HL-60 (cell line): Measurements from ENCODE around the gene TUBGCP6.

Experiments
- CTCF ChIP-seq: IDR thresholded peaks from one replicate; pipeline ENCODE4 v1.5.1; 2011; ENCODE audit warnings: low read length, control low read depth, inconsistent platforms; ENCODE audit not compliant: insufficient read depth
- GABPA ChIP-seq: IDR thresholded peaks from 2 replicates; pipeline ENCODE4 v1.6.1; 2012; ENCODE audit warnings: low read depth
- POLR2AphosphoS5 ChIP-seq: IDR thresholded peaks from 2 replicates; pipeline ENCODE4 v1.6.1; 2012; ENCODE audit warnings: low read depth
- REST ChIP-seq: IDR thresholded peaks from 2 replicates; pipeline ENCODE4 v1.6.1; 2012; ENCODE audit warnings: low read depth; ENCODE audit not compliant: insufficient replicate concordance

- TF ChIP-seq CTCF = no peak
- no peak for TF ChIP-seq POLR2AphosphoS5
- no peak for TF ChIP-seq REST
- TF ChIP-seq GABPA = no peak
Observed at GRCh38 chr22:50250249-50250554, 5.4 kb upstream of the TUBGCP6 start.
